Measurements from ENCODE around the gene TMCC2.

TMCC2 gene

GRCh38 chr1:205300149-205300548, 72.4 kb downstream of the TMCC2 start:
- Mint-ChIP-seq H3K4me3 (no peak overlapping the region), H3K27ac (ENCODE audit: low read depth) (peak overlapping the region; percentile 69)

DNA sequence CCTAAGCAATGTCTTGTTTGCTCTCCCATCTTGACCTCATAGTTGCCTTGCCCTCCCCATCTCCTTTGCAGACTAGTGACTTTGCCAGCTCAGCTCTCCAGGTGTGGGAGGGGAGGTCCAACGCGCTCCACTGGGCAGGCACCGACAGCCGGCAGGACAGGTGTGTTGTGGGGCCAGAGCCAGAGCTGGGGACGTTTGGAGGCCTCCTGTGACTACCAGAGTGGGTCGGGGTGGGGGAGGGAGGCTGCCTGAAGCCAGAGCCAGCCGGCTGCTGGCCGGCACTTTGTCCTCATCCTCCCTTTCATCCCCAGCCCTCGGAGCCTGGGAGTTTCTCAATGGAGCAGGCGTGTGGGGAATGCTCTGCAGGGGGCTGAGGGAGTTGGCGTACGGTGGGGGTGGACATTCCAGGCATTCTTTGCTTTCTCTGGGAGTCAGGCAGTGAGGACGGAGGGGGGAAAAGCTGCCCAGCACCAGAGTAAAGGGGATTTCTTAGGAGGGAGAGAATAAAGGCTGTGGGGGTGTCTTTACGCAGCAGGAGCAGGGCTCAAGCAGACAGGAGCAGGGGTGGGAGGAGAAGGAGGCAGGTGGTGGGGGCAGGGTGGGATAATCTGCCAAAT, 73.6 kb downstream of the TMCC2 start:
- DNase-seq (ENCODE audit: low spot score in 2 of 2) (no peak), ATAC-seq (replicated peaks; ENCODE audit: extremely low read depth, poor library complexity, severe bottlenecking) (no peak)
- no peak overlapping the region for H3K27ac Mint-ChIP-seq (ENCODE audit: low read depth)
- H3K36me3 Mint-ChIP-seq (ENCODE audit: insufficient read depth), result peaks cover 35% of the 10 kb centered on the region
- H3K9me3 Mint-ChIP-seq, result no peaks in the 10 kb centered on the region
- H3K4me3 Mint-ChIP-seq, result no peak overlapping the region
- H3K27me3 Mint-ChIP-seq, result no peaks in the 10 kb centered on the region
- H3K4me1 Mint-ChIP-seq, result peaks cover 31% of the 10 kb centered on the region

More at GRCh38 chr1:205300149-205300548, 72.4 kb downstream of the TMCC2 start:
- Mint-ChIP-seq H3K9me3 (no peaks in the 10 kb centered on the region), H3K4me1 (peaks cover 39% of the 10 kb centered on the region), H3K27me3 (no peaks in the 10 kb centered on the region), H3K36me3 (ENCODE audit: insufficient read depth) (peaks cover 28% of the 10 kb centered on the region)
- no peak for DNase-seq (ENCODE audit: low spot score in 2 of 2)
- no peak for ATAC-seq (replicated peaks; ENCODE audit: extremely low read depth, poor library complexity, severe bottlenecking)

- no peak overlapping the region for H3K4me3 Mint-ChIP-seq
- DNase-seq (ENCODE audit: low spot score in 2 of 2) (no peak), ATAC-seq (replicated peaks; ENCODE audit: extremely low read depth, poor library complexity, severe bottlenecking) (no peak)
- peaks cover 42% of the 10 kb centered on the region for H3K36me3 Mint-ChIP-seq (ENCODE audit: insufficient read depth)
- no peak overlapping the region for H3K27ac Mint-ChIP-seq (ENCODE audit: low read depth)
- H3K9me3 Mint-ChIP-seq, result no peaks in the 10 kb centered on the region
- no peaks in the 10 kb centered on the region for H3K27me3 Mint-ChIP-seq
- H3K4me1 Mint-ChIP-seq, result peaks cover 29% of the 10 kb centered on the region
These were observed 74.3 kb downstream of the TMCC2 start for GRCh38 chr1:205301842-205302588.

- no peak for DNase-seq (ENCODE audit: low spot score in 2 of 2)
- H3K36me3 Mint-ChIP-seq (ENCODE audit: insufficient read depth), result peaks cover 51% of the 10 kb centered on the region
- H3K4me1 Mint-ChIP-seq, result peaks cover 18% of the 10 kb centered on the region
- no peak overlapping the region for H3K27ac Mint-ChIP-seq (ENCODE audit: low read depth)
- H3K27me3 Mint-ChIP-seq, result no peaks in the 10 kb centered on the region
- H3K4me3 Mint-ChIP-seq, result no peak overlapping the region
- no peak for ATAC-seq (replicated peaks; ENCODE audit: extremely low read depth, poor library complexity, severe bottlenecking)
- no peaks in the 10 kb centered on the region for H3K9me3 Mint-ChIP-seq
These were observed 75.6 kb downstream of the TMCC2 start for GRCh38 chr1:205303247-205303888.

DNA sequence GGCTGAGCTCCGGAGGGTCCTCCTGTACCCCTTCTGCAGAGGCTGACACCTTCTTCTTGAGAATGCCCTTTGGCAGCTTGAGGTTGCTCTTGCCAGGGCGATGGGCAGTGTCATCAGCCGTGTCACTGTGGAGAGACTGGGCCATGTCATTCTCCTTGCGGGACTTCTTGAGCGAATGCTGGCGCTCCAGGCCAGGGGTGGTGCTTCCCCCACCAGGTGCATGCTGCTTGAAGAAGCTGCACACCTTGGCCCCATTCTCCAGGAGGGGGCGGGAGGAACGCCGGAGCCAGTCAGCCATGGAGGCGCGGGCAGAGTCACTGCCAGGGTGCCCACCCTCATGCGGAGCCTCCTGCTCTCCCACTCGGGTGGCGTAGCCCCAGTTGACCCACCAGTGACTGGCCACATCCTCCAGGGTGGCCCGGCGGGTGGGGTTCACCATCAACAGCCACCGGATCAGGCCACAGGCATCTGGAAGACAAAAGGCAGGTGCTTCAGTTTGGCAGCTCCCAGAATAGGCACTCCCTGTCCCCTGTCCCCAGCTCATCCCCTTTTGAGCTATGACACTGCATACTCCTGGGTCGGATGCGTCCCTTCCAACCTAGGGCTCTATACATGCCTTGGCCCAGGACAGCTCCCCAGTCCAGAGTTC, 76.4 kb downstream of the TMCC2 start:
- DNase-seq (ENCODE audit: low spot score in 2 of 2), result no peak
- Mint-ChIP-seq H3K27me3 (no peaks in the 10 kb centered on the region), H3K36me3 (ENCODE audit: insufficient read depth) (peaks cover 59% of the 10 kb centered on the region), H3K4me3 (no peak overlapping the region), H3K27ac (ENCODE audit: low read depth) (peak overlapping the region; percentile 17), H3K9me3 (no peaks in the 10 kb centered on the region), H3K4me1 (peaks cover 18% of the 10 kb centered on the region)
- ATAC-seq (replicated peaks; ENCODE audit: extremely low read depth, poor library complexity, severe bottlenecking), result no peak

DNA sequence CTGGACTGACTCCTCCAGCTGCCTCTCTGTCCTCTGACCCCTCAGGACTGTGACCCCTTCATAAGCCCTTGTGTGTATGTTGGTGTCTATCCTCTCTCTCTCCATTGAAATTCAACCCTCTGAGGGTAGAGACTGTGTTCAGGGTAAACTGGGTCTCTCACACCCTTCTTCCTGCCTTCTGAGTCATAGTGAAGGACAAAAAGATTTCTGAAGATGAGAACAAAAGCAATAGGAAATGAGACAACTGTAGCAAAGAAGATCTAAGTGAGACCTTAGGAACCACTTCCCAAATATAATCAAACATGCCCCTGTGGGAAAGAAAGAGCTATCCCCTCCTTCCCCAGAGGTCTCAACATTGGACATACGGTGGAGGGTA, 76.9 kb downstream of the TMCC2 start:
- DNase-seq (ENCODE audit: low spot score in 2 of 2) (no peak), ATAC-seq (replicated peaks; ENCODE audit: extremely low read depth, poor library complexity, severe bottlenecking) (no peak)
- H3K27me3 Mint-ChIP-seq, result no peaks in the 10 kb centered on the region
- H3K36me3 Mint-ChIP-seq (ENCODE audit: insufficient read depth), result peaks cover 63% of the 10 kb centered on the region
- no peaks in the 10 kb centered on the region for H3K9me3 Mint-ChIP-seq
- H3K27ac Mint-ChIP-seq (ENCODE audit: low read depth), result peak overlapping the region; percentile 17
- H3K4me3 Mint-ChIP-seq, result no peak overlapping the region
- peaks cover 18% of the 10 kb centered on the region for H3K4me1 Mint-ChIP-seq

DNA sequence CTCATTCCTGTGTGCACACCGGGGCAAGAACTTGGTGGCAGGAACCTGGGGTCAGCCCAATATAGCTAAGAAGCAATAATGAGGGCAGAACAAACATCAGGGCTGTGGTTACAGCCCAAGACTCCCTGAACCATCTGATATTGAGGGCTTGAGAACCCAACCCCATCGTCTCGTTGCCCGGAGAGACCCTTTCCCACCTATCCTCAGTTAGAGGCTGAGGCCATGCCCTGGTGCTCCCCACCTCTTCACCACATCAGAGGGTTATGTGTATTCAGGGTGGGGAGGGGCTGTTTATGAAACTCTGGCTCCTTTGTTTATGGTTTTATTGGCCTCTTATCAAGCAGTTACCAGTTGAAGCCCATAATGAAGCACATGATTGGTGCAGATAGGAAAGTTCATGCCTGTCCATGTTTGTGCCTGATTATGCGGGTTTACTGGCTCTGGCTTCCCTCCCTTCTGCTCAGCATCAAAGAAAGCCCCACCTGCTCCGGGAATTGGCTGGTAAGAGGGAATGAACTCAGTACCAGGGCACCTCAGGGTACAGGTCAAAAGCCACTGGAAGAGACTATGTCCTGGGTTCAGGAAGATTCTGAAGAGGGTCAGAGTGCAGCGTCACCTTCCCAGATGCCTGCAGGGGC, 79.3 kb downstream of the TMCC2 start:
- H3K9me3 Mint-ChIP-seq, result no peaks in the 10 kb centered on the region
- H3K4me3 Mint-ChIP-seq, result no peak overlapping the region
- peaks cover 29% of the 10 kb centered on the region for H3K4me1 Mint-ChIP-seq
- peak overlapping the region; percentile 22 for H3K27ac Mint-ChIP-seq (ENCODE audit: low read depth)
- DNase-seq (ENCODE audit: low spot score in 2 of 2) (no peak), ATAC-seq (replicated peaks; ENCODE audit: extremely low read depth, poor library complexity, severe bottlenecking) (no peak)
- H3K36me3 Mint-ChIP-seq (ENCODE audit: insufficient read depth), result peaks cover 77% of the 10 kb centered on the region
- no peaks in the 10 kb centered on the region for H3K27me3 Mint-ChIP-seq

DNA sequence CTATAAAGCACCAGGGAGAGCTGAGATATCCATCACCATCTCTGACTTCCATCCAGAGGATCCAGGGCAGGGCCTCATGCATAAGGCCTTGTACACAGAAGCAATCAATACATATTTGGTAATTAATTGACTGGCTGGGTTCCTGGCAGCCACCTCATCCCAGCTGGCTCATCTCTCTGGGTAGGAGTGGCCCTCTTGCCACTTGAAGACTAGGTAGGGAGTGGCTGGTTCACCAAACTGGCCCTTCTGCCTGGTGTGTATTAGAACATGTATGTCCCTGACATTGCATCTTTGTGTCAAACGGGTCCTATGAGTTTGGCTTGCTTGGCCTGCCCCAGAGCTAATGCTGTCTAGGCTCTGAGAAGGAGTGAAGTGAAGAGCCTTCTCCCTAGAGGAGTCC, 82.0 kb downstream of the TMCC2 start:
- H3K27me3 Mint-ChIP-seq, result no peaks in the 10 kb centered on the region
- no peak for ATAC-seq (replicated peaks; ENCODE audit: extremely low read depth, poor library complexity, severe bottlenecking)
- no peaks in the 10 kb centered on the region for H3K9me3 Mint-ChIP-seq
- DNase-seq (ENCODE audit: low spot score in 2 of 2), result no peak
- H3K4me3 Mint-ChIP-seq, result no peak overlapping the region
- H3K27ac Mint-ChIP-seq (ENCODE audit: low read depth), result no peak overlapping the region
- H3K36me3 Mint-ChIP-seq (ENCODE audit: insufficient read depth), result peaks cover 65% of the 10 kb centered on the region
- H3K4me1 Mint-ChIP-seq, result peaks cover 50% of the 10 kb centered on the region

DNA sequence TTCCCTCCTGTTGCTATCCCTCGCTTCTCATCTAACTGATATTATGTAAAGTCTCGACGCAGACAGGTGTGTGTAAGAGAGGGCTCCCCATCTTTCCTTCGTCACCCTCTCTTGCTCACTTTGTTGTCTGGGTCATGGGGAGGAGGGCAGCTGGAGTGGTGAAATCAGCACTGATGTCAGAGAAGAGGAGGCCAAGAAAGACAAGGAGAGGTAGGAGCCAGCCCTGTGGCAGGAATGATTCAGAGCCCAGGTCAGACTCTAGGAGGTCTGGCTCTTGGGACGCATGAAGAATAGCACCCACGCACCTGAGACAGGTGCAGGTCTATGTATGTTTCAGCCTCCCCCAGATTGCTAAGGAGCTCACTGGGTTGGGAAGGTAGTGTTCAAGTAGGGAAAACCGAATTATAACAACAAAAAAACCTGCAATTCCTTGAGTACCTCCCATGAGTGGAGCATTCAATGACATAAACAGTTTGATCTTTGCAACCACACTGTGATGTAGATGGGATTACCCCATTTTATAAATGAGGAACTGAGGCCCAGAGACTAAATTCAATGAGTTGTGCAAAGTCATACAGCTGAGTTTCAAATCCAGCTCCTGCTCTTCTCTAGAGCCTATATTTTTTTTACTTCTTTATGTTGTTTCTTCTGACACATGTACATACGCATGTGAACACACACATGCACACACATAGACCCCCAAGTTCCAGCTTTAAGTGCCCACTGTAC, 83.4 kb downstream of the TMCC2 start:
- H3K4me3 Mint-ChIP-seq, result no peak overlapping the region
- ATAC-seq (replicated peaks; ENCODE audit: extremely low read depth, poor library complexity, severe bottlenecking), result no peak
- H3K27ac Mint-ChIP-seq (ENCODE audit: low read depth), result no peak overlapping the region
- H3K36me3 Mint-ChIP-seq (ENCODE audit: insufficient read depth), result peaks cover 55% of the 10 kb centered on the region
- H3K4me1 Mint-ChIP-seq, result peaks cover 61% of the 10 kb centered on the region
- no peaks in the 10 kb centered on the region for H3K27me3 Mint-ChIP-seq
- DNase-seq (ENCODE audit: low spot score in 2 of 2), result no peak
- no peaks in the 10 kb centered on the region for H3K9me3 Mint-ChIP-seq

GRCh38 chr1:205312866-205313562, 85.3 kb downstream of the TMCC2 start:
- peaks cover 74% of the 10 kb centered on the region for H3K4me1 Mint-ChIP-seq
- ATAC-seq (replicated peaks; ENCODE audit: extremely low read depth, poor library complexity, severe bottlenecking) (no peak), DNase-seq (ENCODE audit: low spot score in 2 of 2) (no peak)
- no peaks in the 10 kb centered on the region for H3K9me3 Mint-ChIP-seq
- H3K27me3 Mint-ChIP-seq, result no peaks in the 10 kb centered on the region
- peak overlapping the region; percentile 94 for H3K4me3 Mint-ChIP-seq
- H3K27ac Mint-ChIP-seq (ENCODE audit: low read depth), result peak overlapping the region; percentile 92
- peaks cover 39% of the 10 kb centered on the region for H3K36me3 Mint-ChIP-seq (ENCODE audit: insufficient read depth)

- Mint-ChIP-seq H3K27me3 (no peaks in the 10 kb centered on the region), H3K27ac (ENCODE audit: low read depth) (peak overlapping the region; percentile 92), H3K4me3 (peak overlapping the region; percentile 94), H3K9me3 (no peaks in the 10 kb centered on the region), H3K4me1 (peaks cover 81% of the 10 kb centered on the region), H3K36me3 (ENCODE audit: insufficient read depth) (peaks cover 34% of the 10 kb centered on the region)
- DNase-seq (ENCODE audit: low spot score in 2 of 2) (peak in 1 of 2 donors; percentile 33), ATAC-seq (replicated peaks; ENCODE audit: extremely low read depth, poor library complexity, severe bottlenecking) (peak; percentile 83)
These were observed 86.0 kb downstream of the TMCC2 start for GRCh38 chr1:205313563-205314308.
